Astrocyte of the hippocampus (primary cell): ENCODE measurements around the gene FAAP100.

Experiments
- DNase-seq: peaks from one replicate; pipeline ENCODE4 v3.0.0; 2011; ENCODE audit warnings: low read depth, low spot score

Gene FAAP100

DNA sequence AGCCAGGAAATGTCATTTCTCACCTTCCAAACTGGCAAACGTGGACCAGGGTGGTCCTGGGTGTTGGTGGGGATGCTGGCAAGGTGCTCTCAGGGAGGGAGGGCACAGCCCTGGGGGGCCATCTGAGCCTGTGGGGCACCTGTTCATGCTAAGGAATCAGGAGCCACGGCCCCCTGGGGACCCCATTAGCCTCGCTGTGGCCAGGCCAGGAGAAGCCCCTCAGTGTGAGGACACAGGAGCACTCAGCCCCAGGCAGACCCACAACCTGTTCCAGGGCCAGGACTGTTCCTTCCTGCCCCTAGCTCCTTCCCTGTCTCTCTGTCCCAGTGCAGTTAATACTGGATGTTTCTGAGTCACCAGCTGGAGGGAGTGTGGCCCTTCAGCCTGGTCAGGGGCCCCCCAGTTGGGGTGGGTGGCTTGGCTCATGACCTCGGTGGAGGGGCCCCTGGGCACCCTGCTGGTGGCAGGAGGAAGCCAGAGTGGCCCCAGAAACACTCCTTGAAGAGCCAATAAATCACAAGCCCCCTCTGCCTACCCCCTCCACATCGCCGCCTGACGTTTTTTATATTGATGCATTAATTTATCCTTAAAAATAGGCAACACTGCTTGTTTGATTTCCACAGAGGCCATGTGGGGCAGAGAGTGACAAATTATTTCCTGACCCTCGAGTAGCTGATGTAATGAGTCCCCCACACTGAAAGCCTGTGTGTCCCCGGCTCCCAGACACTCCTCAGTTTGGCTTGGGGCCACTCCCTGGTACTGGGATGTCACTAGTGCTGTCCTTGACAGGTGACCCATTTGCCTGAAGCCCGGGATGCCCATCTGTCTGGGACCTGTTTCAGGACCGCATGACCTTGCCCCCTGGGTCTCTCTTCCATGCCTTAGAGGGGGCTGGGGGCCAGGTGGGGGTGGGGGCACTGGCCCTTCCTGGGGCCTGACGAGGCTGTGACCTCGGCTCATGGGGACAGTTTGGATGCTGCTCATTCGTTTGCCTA, 61.9 kb downstream of the FAAP100 start:
- DNase-seq, result no peak
